Measurements from ENCODE around the gene EIF4E.

The EIF4E gene

GRCh38 chr4:98951710-98952109 lies 22.8 kb upstream of the EIF4E start:
- H3K4me3 ChIP-seq (ENCODE audit: low read depth, low read length) = no peak overlapping the region
- DNase-seq (ENCODE audit: low read depth) = peak; percentile 55
- TF ChIP-seq MYC (IDR thresholded peaks at IDR 0.05; ENCODE audit: low read depth, low read length) (no peak), MAX (IDR thresholded peaks at IDR 0.05; ENCODE audit: low read depth, low read length) (no peak), CTCF (IDR thresholded peaks at IDR 0.05; ENCODE audit: low read depth, low read length) (no peak), POLR2A (IDR thresholded peaks at IDR 0.05; ENCODE audit: extremely low read depth, insufficient read length) (no peak)

GRCh38 chr4:98950925-98951324 lies 22.0 kb upstream of the EIF4E start:
- no peak overlapping the region for H3K4me3 ChIP-seq (ENCODE audit: low read depth, low read length)
- TF ChIP-seq CTCF (IDR thresholded peaks at IDR 0.05; ENCODE audit: low read depth, low read length) (no peak), POLR2A (IDR thresholded peaks at IDR 0.05; ENCODE audit: extremely low read depth, insufficient read length) (no peak), MAX (IDR thresholded peaks at IDR 0.05; ENCODE audit: low read depth, low read length) (no peak), MYC (IDR thresholded peaks at IDR 0.05; ENCODE audit: low read depth, low read length) (no peak)
- DNase-seq (ENCODE audit: low read depth) = peak; percentile 53

- H3K4me3 ChIP-seq (ENCODE audit: low read depth, low read length) = no peak overlapping the region
- DNase-seq (ENCODE audit: low read depth) = no peak
- no peak for TF ChIP-seq MAX (IDR thresholded peaks at IDR 0.05; ENCODE audit: low read depth, low read length)
- no peak for TF ChIP-seq POLR2A (IDR thresholded peaks at IDR 0.05; ENCODE audit: extremely low read depth, insufficient read length)
- TF ChIP-seq CTCF (IDR thresholded peaks at IDR 0.05; ENCODE audit: low read depth, low read length) = no peak
- TF ChIP-seq MYC (IDR thresholded peaks at IDR 0.05; ENCODE audit: low read depth, low read length) = no peak
Measured at GRCh38 chr4:98946359-98946758, 17.4 kb upstream of the EIF4E start.

- no peak for DNase-seq (ENCODE audit: low read depth)
- no peak overlapping the region for H3K4me3 ChIP-seq (ENCODE audit: low read depth, low read length)
- TF ChIP-seq CTCF (IDR thresholded peaks at IDR 0.05; ENCODE audit: low read depth, low read length) (no peak), POLR2A (IDR thresholded peaks at IDR 0.05; ENCODE audit: extremely low read depth, insufficient read length) (no peak), MYC (IDR thresholded peaks at IDR 0.05; ENCODE audit: low read depth, low read length) (no peak), MAX (IDR thresholded peaks at IDR 0.05; ENCODE audit: low read depth, low read length) (no peak)
Measured at GRCh38 chr4:98945297-98945850, 16.4 kb upstream of the EIF4E start.

- no peak overlapping the region for H3K4me3 ChIP-seq (ENCODE audit: low read depth, low read length)
- peak; percentile 59 for DNase-seq (ENCODE audit: low read depth)
- TF ChIP-seq CTCF (IDR thresholded peaks at IDR 0.05; ENCODE audit: low read depth, low read length) (peak; percentile 56), MYC (IDR thresholded peaks at IDR 0.05; ENCODE audit: low read depth, low read length) (no peak)
Measured at GRCh38 chr4:98939892-98940298, 11.0 kb upstream of the EIF4E start.

GRCh38 chr4:98939438-98939837 lies 10.5 kb upstream of the EIF4E start:
- TF ChIP-seq MAX (IDR thresholded peaks at IDR 0.05; ENCODE audit: low read depth, low read length) (no peak), POLR2A (IDR thresholded peaks at IDR 0.05; ENCODE audit: extremely low read depth, insufficient read length) (no peak), CTCF (IDR thresholded peaks at IDR 0.05; ENCODE audit: low read depth, low read length) (no peak), MYC (IDR thresholded peaks at IDR 0.05; ENCODE audit: low read depth, low read length) (no peak)
- no peak for DNase-seq (ENCODE audit: low read depth)
- H3K4me3 ChIP-seq (ENCODE audit: low read depth, low read length) = no peak overlapping the region
